Measurements from ENCODE around the gene ANXA9. TPM values are rescaled to one million over a fixed set of nuclear protein-coding genes. Genes with fewer than 3 reads are reported as not detected.
A peak's percentile ranks its signal among the peaks of the same experiment; 100 is the strongest.

The ANXA9 gene
- total RNA-seq, 1 experiment from 2014 or later: 42.5 TPM

DNA sequence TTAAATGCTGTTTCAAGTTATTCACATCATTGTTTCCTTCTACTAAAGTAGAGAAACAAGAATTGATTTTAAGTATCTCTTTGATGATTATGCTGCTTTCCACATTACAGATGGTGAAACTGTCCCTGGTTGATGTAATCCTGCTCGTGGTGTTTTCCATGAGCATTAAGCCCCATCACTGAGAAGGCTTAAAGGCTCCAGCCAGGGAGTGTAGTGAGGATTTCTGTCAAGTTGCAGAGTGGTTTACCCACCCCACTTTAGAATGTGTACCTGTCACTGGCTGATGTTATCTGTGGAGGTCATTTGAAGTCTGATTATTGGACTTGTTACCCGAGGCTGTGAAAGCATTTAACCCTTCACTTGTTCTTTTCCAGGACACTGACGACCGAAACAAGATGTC is 20.3 kb upstream of the ANXA9 start:
- CTCF ChIA-PET: no interaction called here
- H3K4me1 Mint-ChIP-seq (ENCODE audit: low read depth, unreplicated experiment): peaks cover 40% of the 10 kb centered on the region
- Histone ChIP-seq H3K9me3 (no peaks in the 10 kb centered on the region), H3K27me3 (replicated peaks; ENCODE audit: control insufficient read depth, insufficient read depth, low read length) (no peaks in the 10 kb centered on the region), H3K4me3 (ENCODE audit: low read depth, low read length) (no peak overlapping the region), H3K36me3 (ENCODE audit: control insufficient read depth, insufficient read depth, low read length) (peaks cover 5% of the 10 kb centered on the region), H3K4me1 (peaks cover 15% of the 10 kb centered on the region)
- no peaks in the 10 kb centered on the region for H3K27me3 Mint-ChIP-seq (ENCODE audit: insufficient read depth, unreplicated experiment)
- intact Hi-C loops (cut with micrococcal nuclease; ENCODE audit: unreplicated experiment): loop anchor here (1.0 kb wide), 1 partner anchor 10 kb away; no protein-coding TSS in a partner anchor
- no peak overlapping the region for H3K4me3 Mint-ChIP-seq (ENCODE audit: unreplicated experiment)
- DNase-seq: peak; percentile 61 to 73
- TF ChIP-seq, protein P1, sequence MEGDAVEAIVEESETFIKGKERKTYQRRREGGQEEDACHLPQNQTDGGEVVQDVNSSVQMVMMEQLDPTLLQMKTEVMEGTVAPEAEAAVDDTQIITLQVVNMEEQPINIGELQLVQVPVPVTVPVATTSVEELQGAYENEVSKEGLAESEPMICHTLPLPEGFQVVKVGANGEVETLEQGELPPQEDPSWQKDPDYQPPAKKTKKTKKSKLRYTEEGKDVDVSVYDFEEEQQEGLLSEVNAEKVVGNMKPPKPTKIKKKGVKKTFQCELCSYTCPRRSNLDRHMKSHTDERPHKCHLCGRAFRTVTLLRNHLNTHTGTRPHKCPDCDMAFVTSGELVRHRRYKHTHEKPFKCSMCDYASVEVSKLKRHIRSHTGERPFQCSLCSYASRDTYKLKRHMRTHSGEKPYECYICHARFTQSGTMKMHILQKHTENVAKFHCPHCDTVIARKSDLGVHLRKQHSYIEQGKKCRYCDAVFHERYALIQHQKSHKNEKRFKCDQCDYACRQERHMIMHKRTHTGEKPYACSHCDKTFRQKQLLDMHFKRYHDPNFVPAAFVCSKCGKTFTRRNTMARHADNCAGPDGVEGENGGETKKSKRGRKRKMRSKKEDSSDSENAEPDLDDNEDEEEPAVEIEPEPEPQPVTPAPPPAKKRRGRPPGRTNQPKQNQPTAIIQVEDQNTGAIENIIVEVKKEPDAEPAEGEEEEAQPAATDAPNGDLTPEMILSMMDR (IDR thresholded peaks at IDR 0.05; ENCODE audit: insufficient read depth in 1 of 2, low read depth in 1 of 2, low read length in 1 of 2, severe bottlenecking in 1 of 2, unreplicated experiment in 1 of 2): no peak
- POLR2A ChIA-PET: interaction anchor here (0.6 to 2.0 kb wide), 2 partner anchors 9 to 49 kb away, joined by 3 to 8 read pairs; no protein-coding TSS in a partner anchor
- BruUV-seq (replicated peaks): no TSS peak
- H3K27ac Mint-ChIP-seq (ENCODE audit: unreplicated experiment): peak overlapping the region; percentile 69
- peaks cover 98% of the 10 kb centered on the region for H3K36me3 Mint-ChIP-seq (ENCODE audit: insufficient read depth, unreplicated experiment)
- H3K9me3 Mint-ChIP-seq (ENCODE audit: unreplicated experiment): no peaks in the 10 kb centered on the region

DNA sequence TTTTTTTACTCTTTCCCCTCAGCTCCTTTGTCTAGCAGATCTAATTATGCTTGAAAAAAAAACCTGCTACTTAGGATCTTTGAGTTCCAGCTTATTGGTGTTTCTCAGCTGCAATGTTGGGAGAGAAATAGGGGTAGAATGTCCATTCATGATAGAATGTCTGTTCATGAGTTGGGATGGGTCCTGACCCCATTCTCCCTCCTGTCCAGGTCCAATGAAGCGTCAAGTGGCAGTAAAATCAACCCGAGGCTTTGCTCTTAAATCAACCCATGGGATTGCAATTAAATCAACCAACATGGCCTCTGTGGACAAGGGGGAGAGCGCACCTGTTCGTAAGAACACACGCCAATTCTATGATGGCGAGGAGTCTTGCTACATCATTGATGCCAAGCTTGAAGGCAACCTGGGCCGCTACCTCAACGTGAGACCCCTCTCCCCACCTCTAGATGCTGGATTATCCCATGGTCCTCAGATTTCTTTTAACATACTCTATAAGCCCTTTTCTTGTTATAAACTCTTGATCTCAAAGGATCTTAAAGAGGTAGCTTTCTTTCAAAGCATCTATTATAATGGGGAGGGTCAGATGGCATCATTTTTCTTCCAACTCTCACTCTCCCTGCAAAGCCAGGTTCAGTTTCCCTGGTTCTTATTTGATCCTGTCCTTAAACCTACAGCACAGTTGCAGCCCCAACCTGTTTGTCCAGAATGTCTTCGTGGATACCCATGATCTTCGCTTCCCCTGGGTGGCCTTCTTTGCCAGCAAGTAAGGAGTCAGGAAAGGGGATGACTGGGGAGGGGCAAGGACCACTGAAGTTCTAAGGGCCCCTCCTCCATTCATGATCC is 18.6 kb upstream of the ANXA9 start:
- peaks cover 46% of the 10 kb centered on the region for H3K4me1 Mint-ChIP-seq (ENCODE audit: low read depth, unreplicated experiment)
- Histone ChIP-seq H3K27me3 (replicated peaks; ENCODE audit: control insufficient read depth, insufficient read depth, low read length) (no peaks in the 10 kb centered on the region), H3K9me3 (no peaks in the 10 kb centered on the region), H3K4me1 (peaks cover 15% of the 10 kb centered on the region), H3K4me3 (ENCODE audit: low read depth, low read length) (no peak overlapping the region), H3K36me3 (ENCODE audit: control insufficient read depth, insufficient read depth, low read length) (peaks cover 18% of the 10 kb centered on the region)
- H3K4me3 Mint-ChIP-seq (ENCODE audit: unreplicated experiment): no peak overlapping the region
- CTCF ChIA-PET: interaction anchor here (1.0 kb wide), 1 partner anchor 18 kb away, joined by 3 read pairs; no protein-coding TSS in a partner anchor
- H3K9me3 Mint-ChIP-seq (ENCODE audit: unreplicated experiment): no peaks in the 10 kb centered on the region
- POLR2A ChIA-PET: interaction anchor here (0.7 to 2.0 kb wide), 3 partner anchors 8 to 41 kb away, joined by 3 to 8 read pairs (median 3); no protein-coding TSS in a partner anchor
- no peaks in the 10 kb centered on the region for H3K27me3 Mint-ChIP-seq (ENCODE audit: insufficient read depth, unreplicated experiment)
- peak overlapping the region; percentile 69 for H3K27ac Mint-ChIP-seq (ENCODE audit: unreplicated experiment)
- peaks cover 98% of the 10 kb centered on the region for H3K36me3 Mint-ChIP-seq (ENCODE audit: insufficient read depth, unreplicated experiment)
- BruUV-seq (replicated peaks): no TSS peak
- intact Hi-C loops (cut with micrococcal nuclease; ENCODE audit: unreplicated experiment): no loop called here
- TF ChIP-seq, protein P1 (IDR thresholded peaks at IDR 0.05; ENCODE audit: insufficient read depth in 1 of 2, low read depth in 1 of 2, low read length in 1 of 2, severe bottlenecking in 1 of 2, unreplicated experiment in 1 of 2): no peak
- DNase-seq: no peak

DNA sequence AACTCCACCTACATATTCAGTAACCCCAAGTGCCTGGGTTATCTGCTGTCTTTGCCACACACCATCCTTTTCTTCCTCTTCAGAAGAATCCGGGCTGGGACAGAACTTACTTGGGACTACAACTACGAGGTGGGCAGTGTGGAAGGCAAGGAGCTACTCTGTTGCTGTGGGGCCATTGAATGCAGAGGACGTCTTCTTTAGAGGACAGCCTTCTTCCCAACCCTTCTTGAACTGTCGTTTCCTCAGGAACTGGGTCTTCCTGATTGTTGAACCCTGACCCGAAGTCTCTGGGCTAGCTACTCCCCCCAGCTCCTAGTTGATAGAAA is 18.0 kb upstream of the ANXA9 start:
- no peaks in the 10 kb centered on the region for H3K9me3 Mint-ChIP-seq (ENCODE audit: unreplicated experiment)

More for the DNA sequence above, 18.0 kb upstream of the ANXA9 start:
- intact Hi-C loops (cut with micrococcal nuclease; ENCODE audit: unreplicated experiment): no loop called here
- ChIA-PET POLR2A (interaction anchor here (1.5 kb wide), 1 partner anchor 10 kb away, joined by 3 read pairs; no protein-coding TSS in a partner anchor), CTCF (interaction anchor here (1.0 kb wide), 1 partner anchor 17 kb away, joined by 3 read pairs; no protein-coding TSS in a partner anchor)
- TSS peak; percentile 20 for BruUV-seq (replicated peaks)
- Histone ChIP-seq H3K36me3 (ENCODE audit: control insufficient read depth, insufficient read depth, low read length) (peaks cover 18% of the 10 kb centered on the region), H3K9me3 (no peaks in the 10 kb centered on the region), H3K4me1 (peaks cover 18% of the 10 kb centered on the region), H3K4me3 (ENCODE audit: low read depth, low read length) (no peak overlapping the region), H3K27me3 (replicated peaks; ENCODE audit: control insufficient read depth, insufficient read depth, low read length) (no peaks in the 10 kb centered on the region)
- Mint-ChIP-seq H3K27ac (ENCODE audit: unreplicated experiment) (no peak overlapping the region), H3K4me3 (ENCODE audit: unreplicated experiment) (no peak overlapping the region), H3K4me1 (ENCODE audit: low read depth, unreplicated experiment) (peaks cover 47% of the 10 kb centered on the region), H3K27me3 (ENCODE audit: insufficient read depth, unreplicated experiment) (no peaks in the 10 kb centered on the region), H3K36me3 (ENCODE audit: insufficient read depth, unreplicated experiment) (peaks cover 98% of the 10 kb centered on the region)
- no peak for DNase-seq
- TF ChIP-seq, protein P1 (IDR thresholded peaks at IDR 0.05; ENCODE audit: insufficient read depth in 1 of 2, low read depth in 1 of 2, low read length in 1 of 2, severe bottlenecking in 1 of 2, unreplicated experiment in 1 of 2): no peak

All from Caco-2 (cell line).